HG02981 (cell line): Measurements from ENCODE around the gene MYOF.
"Not testable (repeated sequence)": the region's sequence is repeated elsewhere in the genome, so short reads cannot be mapped to it uniquely, and the experiment has no call there.

Experiments
- ATAC-seq: cut with Tn5 transposase; IDR thresholded peaks from one replicate; pipeline ENCODE4 v1.9.1; 2021; ENCODE audit warnings: mild to moderate bottlenecking, moderate library complexity; ENCODE audit not compliant: unreplicated experiment

Gene MYOF

DNA sequence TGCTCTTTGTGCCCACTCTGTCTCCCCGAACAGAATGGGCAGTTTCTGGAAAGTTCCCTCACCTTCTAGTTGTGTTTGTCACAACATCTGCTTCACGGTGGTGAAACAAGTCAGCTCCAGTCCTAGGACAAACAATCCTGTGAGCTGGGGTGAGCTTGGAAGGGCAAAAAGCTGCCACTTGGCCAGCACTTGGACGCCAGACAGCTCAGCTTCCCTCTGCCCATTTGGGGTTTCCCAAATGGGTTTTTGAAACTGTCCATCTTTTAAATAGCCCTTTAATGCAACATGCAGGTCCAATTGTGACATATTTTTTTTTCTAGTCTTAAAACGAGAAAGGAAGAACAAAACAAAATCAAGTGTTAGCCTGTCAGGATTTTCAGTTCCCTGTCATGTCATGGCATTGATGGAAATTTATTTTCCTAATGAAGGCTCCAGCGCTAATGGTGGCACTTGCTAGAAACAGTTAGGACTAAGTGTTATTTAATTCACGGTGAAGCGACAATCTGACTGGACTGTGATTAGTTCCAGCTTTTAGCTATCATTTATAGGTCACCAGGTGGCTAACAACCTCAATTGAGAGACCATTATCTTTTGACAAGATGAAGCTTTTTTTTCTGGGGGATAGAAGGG, 181.7 kb downstream of the MYOF start:
- no peak for ATAC-seq

DNA sequence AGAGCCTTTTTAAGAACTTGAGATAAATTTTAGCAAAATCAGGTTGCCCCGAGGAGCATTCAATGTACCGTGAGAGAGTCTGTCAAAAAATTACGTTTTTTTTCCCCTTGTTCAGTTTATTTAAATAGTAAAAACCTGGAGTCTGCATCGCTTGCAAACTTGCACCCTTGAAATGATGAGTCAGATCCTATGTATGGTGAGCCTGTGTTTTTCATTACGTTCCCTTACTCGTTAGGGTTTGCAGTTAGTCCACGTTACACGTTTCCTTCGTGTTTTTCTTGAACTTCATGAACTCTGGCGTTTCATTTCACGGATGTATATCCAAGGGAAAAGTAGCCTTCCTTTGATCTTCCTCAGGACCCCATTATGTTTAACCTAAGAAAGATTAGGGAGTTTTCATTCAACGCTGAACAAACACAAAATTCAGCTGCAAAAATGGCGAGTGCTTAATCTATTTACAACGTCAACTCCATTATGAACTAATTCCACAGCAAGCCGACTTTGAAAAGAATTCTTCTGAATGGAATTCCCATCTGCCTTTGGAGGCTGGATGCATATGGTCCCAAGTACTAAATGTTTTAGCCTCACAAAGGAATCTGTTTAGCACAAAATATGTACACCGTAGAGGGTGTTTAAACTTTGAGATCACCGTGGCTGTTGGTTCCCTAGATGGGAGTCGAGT, 182.4 kb downstream of the MYOF start:
- ATAC-seq: no peak

DNA sequence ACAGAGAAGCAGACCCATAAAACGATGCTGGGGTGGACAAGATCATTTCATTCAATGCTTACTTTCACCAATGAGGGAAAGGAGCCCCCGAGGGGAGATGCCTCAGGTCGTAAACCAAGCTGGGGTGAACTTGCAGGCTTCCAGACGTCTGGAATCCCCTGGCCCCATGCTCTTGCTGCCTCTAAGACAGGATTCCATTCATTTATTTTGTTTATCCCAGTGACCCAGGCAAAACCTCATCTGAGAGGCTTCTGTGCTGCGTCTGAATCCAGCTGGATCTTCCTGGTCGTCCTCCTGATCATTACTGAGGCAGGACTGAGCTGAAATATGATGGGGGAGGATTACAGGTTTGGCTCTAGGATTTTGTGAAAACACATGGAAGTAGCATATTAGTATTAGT, 182.9 kb downstream of the MYOF start:
- ATAC-seq: no peak

- no peak for ATAC-seq
These were observed 186.0 kb downstream of the MYOF start for GRCh38 chr10:93296151-93296550.

GRCh38 chr10:93293999-93294398, 188.1 kb downstream of the MYOF start:
- no peak for ATAC-seq

DNA sequence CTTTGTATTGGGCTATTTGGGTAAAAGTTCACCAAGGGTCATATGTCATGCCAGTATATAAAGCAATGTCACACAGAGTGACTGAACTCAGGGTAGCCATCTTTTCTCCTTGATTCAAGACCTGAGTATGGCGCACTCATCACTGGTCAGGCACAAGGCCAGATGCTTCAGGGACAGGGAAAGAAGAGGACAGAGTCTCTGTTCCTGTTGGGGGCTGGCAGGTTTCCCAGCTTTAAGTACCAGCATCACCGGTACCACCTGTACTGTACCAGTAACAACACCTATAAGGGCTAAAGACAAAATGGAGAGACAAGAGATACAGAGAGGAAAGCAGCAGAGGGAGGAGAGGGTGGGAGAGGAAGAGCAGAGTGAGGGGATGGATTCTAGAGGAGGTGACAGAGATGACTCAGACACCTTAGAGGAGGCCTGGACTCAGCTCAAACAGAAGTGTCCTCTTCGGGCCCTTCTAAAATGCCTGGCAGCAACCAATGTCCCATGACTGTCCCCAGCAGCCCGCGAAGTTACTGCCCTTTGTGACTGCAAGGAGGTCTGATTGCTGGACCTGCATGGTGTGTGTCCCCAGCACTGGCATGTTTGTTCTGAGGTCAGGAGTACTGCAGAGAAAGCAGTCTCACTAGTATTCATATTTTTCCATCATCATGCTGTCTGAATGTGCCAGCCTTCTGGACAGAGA, 191.3 kb downstream of the MYOF start:
- ATAC-seq: no peak

DNA sequence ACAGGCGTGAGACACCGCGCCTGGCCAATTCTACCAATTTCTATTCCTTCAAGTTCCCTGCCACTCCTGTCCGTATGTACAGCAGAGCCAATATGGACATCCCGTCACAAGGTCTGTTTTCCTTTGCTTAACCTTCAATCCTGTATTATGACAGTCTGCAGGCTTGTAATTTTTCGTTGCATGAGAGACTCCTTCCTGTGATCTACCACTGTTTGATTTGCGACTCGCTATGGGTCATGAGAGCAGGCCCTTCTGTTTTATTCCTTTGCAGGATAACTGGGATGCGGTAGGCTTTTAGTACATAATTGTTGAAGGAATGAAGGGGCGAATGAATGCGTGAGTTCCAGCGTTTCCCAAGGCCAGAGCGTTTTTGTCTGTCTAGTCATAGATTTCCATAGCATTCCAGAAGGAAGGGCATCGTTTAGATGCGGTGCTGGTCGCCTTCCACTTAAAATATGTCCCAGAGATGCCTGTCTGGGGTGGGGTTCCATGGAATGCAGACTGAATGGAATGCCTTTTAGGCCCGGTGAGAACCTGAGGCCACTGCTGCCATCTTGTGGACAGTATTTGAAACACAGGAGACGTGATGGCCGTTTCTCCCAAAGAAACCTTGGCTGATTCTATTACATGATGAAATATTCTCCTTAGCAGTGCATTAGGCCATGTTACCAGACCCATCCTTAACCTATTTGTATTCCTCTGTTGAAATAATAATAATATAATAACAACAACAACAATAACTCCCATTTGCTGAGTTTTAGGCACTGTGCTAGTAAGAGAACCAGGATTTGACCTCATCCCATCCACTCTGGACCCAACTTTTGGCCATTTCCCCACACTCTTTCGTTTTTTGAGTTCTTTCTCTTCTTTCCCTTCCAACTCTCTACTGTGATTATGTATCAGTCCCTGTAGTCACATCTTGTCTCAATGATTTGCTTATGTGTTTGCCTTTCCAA, 193.2 kb downstream of the MYOF start:
- ATAC-seq: no peak

GRCh38 chr10:93287775-93288174, 194.4 kb downstream of the MYOF start:
- ATAC-seq: no peak

- ATAC-seq: not testable (repeated sequence)
These were observed 197.9 kb downstream of the MYOF start for GRCh38 chr10:93284246-93284645.

GRCh38 chr10:93281367-93281720, 200.8 kb downstream of the MYOF start:
- ATAC-seq: no peak

- no peak for ATAC-seq
These were observed 201.3 kb downstream of the MYOF start for GRCh38 chr10:93280699-93281366.

DNA sequence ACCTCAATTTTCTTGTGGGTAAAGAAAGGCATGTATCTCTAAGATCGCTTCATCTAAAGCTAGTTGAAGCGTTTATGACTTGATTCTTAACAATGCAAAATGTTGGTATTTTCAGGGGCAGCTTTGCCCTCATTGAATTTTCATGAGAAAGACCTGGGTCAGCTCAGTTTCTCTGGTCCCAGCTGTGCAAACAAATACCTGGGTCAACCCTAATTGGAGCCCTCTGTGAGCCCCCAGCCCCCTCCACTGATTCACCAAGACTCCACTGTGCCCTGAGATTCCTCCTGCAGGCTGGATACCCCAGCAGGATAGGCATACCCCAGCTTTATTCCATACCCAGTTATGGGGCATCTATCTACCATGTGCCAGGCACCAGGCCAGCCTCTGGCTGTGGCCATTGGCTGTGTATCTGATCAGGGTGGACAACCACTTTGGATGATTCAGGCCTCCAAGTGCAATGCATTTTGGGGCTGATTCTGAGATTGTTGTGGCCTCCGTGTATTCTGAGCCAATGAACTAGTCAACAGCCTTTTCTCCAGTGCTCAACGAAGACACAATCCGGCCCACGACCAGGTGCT, 201.9 kb downstream of the MYOF start:
- no peak for ATAC-seq

DNA sequence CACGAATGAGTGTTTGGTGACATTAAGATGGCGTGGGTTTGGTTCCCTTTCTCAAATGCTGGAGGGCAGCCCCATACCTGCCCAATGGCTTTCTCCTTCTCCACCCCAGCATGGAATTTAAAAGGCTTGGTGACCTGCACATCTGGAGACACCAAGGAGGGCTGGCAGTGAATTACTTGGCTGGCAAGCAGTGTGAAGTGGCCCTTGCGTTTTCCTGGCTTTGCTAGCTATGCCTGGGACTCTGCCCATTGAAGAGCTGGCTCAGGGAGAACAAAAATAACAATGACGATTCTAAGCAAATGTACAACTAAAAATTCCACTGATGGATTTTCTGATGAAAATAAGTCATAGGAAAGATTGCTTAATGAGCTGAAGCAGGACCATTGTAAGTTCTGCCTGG, 204.8 kb downstream of the MYOF start:
- no peak for ATAC-seq

- no peak for ATAC-seq
These were observed 207.7 kb downstream of the MYOF start for GRCh38 chr10:93274419-93274818.

DNA sequence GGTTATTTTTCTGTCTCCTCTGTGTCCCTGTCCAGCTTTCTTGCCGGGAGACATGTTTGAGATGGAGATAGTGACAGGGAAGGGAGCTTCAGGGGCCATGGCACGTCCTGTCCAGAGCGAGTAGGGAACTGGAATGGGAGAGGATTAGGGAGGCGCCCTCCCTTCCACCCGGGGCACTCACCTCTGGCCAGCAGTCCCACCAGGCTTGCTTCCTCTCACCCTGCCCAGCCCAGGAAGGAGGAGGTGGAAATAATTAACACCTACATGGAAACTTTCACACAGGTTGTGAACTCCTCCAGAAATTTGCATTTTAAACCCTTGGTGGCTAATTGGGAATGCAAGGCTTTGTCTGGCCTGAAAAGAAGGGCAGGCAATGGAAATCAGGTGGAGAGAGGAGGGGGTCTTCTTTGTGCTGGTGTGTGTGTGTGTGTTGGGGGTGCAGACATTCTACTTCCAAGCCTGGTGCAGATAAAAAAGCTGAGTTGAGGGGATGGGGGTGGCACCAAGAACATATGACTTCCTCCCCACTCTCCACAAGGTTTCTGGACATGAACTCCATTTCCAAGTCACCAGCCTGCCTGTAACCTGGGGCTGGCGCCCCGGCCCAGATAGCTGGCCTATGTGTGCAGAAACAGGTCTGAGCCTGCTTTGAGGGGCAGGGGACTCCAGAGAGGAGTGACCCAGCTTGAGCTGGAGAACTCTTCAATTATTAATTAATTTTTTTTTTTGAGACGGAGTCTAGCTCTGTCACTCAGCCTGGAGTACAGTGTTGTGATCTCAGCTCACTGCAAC, 209.1 kb downstream of the MYOF start:
- no peak for ATAC-seq

DNA sequence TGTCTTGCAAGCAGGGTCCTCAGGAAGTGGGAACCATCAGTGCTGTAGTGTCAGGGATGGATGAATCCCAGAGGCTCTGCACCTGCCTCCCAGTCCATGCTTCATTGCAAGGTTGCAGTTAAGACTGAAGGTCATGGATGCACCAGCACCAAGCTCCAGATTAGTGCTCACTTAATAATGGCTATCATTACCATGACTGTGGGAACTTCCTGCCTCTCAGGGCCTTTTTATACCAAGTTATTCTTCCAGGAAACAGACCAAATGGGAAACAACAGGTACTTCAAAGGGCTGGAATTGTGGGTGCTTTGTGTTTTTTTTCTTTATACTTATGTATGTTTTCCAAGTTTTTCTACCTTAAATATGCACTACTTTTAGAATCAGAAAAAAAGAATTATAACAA, 210.8 kb downstream of the MYOF start:
- no peak for ATAC-seq

DNA sequence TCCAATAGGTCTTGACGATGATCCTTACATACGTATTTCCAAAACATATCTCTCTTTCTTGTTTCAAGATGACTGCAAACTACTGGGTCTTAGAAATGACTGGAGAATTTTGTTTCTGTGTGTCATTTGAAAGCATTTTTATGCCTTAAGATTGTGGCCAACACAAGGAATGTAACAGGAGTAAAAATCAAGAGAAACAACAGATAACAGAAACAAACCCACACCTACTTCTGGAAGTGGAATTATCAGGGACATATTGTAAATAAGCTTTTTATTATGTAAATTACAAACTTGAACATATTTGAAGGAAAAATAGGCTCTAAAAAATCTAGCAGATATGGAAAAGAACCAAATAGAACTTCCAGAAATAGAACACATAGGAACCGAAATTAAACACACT, 212.9 kb downstream of the MYOF start:
- no peak for ATAC-seq

- ATAC-seq: no peak
These were observed 214.1 kb downstream of the MYOF start for GRCh38 chr10:93268021-93268420.

DNA sequence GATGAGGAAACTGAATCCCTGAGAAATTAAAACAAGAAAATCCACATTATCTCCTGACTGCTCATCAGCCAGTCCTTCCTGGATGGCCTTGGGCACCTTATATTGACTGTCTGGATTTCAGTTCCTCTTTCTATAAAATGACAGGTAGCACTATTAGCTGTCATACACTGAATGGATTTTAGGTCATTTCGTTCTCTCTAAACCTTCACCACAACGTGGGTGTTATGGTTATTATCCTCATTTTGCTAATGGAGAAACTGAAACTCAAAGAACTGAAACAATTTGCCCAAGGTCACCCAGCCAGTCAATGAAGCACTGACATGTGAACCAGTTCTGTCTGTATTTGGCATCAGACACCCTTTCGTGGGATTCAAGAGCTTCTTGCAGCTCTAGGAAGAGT, 214.6 kb downstream of the MYOF start:
- peak; percentile 99 for ATAC-seq

DNA sequence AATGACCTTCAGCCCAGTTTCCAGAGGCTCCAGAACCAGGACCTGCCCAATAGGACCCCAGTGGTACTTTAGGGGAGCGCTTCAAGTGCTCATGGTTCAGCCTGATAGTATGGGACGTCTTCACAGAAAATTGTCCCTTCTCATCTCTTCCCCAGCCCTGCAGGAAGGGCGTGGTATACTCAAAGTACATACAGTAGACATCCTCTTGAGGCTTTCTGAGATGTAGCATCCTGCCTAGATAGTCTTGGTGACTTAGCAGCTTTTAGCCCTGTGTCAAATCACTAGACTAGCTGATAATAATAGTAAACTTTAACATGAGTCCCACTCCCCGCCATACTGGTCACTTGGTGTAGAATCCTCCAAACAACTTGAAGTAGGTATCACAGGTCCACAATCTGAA, 215.3 kb downstream of the MYOF start:
- ATAC-seq: no peak
